Type B pancreatic cell (in vitro differentiated cells): ENCODE results near the gene KCNG2. TPM values are rescaled to one million over a fixed set of nuclear protein-coding genes. Genes with fewer than 3 reads are reported as not detected.

Experiments
- DNase-seq: peaks from one replicate; pipeline ENCODE4 v3.0.0; 2021; ENCODE audit warnings: mixed read lengths; ENCODE audit not compliant: unreplicated experiment; ENCODE audit errors: extremely low spot score
- H3K27ac Mint-ChIP-seq: 2 replicates; pipeline ENCODE4 v1.8.0; 2021; ENCODE audit warnings: mild to moderate bottlenecking, mixed read lengths
- H3K27me3 Mint-ChIP-seq: 2 replicates; pipeline ENCODE4 v1.8.0; 2021; ENCODE audit warnings: mixed read lengths
- H3K36me3 Mint-ChIP-seq: 2 replicates; pipeline ENCODE4 v1.8.0; 2021; ENCODE audit warnings: mixed read lengths
- H3K4me1 Mint-ChIP-seq: one replicate; pipeline ENCODE4 v1.8.0; 2021; ENCODE audit warnings: mixed read lengths; ENCODE audit not compliant: unreplicated experiment
- H3K4me3 Mint-ChIP-seq: 2 replicates; pipeline ENCODE4 v1.8.0; 2021; ENCODE audit warnings: mild to moderate bottlenecking, mixed read lengths
- H3K9me3 Mint-ChIP-seq: 2 replicates; pipeline ENCODE4 v1.8.0; 2021; ENCODE audit warnings: mixed read lengths
- total RNA-seq: library from RNA; stranded (reverse); gene quantifications from 2 replicates; pipeline ENCODE4 v1.2.1, GENCODE V29; 2021; ENCODE audit warnings: low replicate concordance
- TF ChIP-seq, protein P1 (sequence below): fragments of 200-600 bp; sonication (generic); conservative IDR thresholded peaks from 2 replicates; pipeline ENCODE4 v1.5.0; 2021; ENCODE audit warnings: antibody characterized with exemption, mild to moderate bottlenecking

The KCNG2 gene
- total RNA-seq, 1 donor from 2014 or later = 0.29 TPM

DNA sequence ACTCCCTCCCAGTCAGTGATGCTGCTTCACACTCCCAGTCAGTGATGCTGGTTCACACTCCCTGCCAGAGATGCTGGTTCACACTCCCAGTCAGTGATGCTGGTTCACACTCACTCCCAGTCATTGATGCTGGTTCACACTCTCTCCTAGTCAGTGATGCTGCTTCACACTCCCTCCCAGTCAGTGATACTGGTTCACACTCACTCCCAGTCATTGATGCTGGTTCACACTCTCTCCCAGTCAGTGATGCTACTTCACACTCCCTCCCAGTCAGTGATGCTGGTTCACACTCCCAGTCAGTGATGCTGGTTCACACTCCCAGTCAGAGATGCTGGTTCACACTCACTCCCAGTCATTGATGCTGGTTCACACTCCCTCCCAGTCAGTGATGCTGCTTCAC is 34.3 kb upstream of the KCNG2 start:
- H3K9me3 Mint-ChIP-seq = peaks cover 7% of the 10 kb centered on the region
- TF ChIP-seq, protein P1, sequence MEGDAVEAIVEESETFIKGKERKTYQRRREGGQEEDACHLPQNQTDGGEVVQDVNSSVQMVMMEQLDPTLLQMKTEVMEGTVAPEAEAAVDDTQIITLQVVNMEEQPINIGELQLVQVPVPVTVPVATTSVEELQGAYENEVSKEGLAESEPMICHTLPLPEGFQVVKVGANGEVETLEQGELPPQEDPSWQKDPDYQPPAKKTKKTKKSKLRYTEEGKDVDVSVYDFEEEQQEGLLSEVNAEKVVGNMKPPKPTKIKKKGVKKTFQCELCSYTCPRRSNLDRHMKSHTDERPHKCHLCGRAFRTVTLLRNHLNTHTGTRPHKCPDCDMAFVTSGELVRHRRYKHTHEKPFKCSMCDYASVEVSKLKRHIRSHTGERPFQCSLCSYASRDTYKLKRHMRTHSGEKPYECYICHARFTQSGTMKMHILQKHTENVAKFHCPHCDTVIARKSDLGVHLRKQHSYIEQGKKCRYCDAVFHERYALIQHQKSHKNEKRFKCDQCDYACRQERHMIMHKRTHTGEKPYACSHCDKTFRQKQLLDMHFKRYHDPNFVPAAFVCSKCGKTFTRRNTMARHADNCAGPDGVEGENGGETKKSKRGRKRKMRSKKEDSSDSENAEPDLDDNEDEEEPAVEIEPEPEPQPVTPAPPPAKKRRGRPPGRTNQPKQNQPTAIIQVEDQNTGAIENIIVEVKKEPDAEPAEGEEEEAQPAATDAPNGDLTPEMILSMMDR = no peak
- no peak for DNase-seq
- no peaks in the 10 kb centered on the region for H3K36me3 Mint-ChIP-seq
- H3K4me1 Mint-ChIP-seq = no peaks in the 10 kb centered on the region
- peaks cover 7% of the 10 kb centered on the region for H3K27me3 Mint-ChIP-seq
- H3K4me3 Mint-ChIP-seq = no peak overlapping the region
- no peak overlapping the region for H3K27ac Mint-ChIP-seq

DNA sequence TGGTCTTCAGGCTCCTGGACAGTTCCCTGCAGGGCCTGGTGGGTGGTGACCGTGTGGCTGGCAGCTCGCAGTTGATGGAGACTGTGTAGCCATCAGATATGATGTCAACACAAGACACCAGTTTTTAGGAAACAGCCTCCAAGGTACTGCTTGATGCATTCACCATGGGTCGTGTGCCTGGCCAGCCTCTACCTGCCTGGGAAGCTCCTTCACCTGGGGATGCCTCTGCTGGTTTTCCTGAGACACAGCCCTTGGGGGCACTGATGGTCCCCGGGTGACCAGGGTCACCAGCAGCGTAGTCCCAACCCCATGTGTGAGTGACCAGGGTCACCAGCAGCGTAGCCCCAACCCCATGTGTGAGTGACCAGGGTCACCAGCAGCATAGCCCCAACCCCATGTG is 33.6 kb upstream of the KCNG2 start:
- H3K4me1 Mint-ChIP-seq = no peaks in the 10 kb centered on the region
- H3K27ac Mint-ChIP-seq = no peak overlapping the region
- no peak for DNase-seq
- TF ChIP-seq, protein P1 = no peak
- peaks cover 8% of the 10 kb centered on the region for H3K27me3 Mint-ChIP-seq
- H3K4me3 Mint-ChIP-seq = no peak overlapping the region
- H3K9me3 Mint-ChIP-seq = peaks cover 4% of the 10 kb centered on the region
- no peaks in the 10 kb centered on the region for H3K36me3 Mint-ChIP-seq

DNA sequence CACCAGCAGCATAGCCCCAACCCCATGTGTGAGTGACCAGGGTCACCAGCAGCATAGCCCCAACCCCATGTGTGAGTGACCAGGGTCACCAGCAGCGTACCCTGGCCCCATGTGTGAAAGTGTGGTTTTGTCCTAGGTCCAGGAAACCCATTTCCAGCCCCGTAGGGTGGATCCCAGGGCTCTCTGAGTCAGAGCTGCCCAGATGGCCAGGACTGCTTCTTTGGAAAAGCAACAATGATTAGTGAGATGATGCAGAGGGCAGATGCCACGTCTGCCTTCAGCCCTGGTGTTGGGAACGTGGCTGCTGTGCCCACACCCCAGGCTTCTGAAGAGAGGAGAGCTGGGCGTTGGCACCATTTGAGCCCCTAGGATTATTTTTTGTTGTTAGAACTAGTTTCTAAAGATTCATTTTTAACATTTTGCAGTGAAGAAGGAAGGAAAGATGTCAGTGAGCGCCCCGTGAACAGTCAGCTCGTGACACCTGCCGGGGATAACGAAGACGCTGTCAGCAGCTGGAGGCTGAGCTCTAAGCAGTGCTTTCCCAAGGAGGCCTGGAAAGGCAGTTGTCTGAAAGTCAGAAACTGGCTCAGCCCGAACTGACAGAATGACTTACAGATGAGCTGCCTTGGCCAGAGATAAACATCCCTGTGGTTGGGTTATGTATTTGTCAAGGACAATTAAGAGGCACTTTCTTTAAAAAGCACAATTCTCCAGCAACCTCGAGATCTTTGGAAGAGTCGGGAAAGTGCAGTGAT is 32.1 kb upstream of the KCNG2 start:
- no peaks in the 10 kb centered on the region for H3K9me3 Mint-ChIP-seq
- TF ChIP-seq, protein P1 = no peak
- H3K36me3 Mint-ChIP-seq = no peaks in the 10 kb centered on the region
- no peak overlapping the region for H3K27ac Mint-ChIP-seq
- DNase-seq = no peak
- no peaks in the 10 kb centered on the region for H3K4me1 Mint-ChIP-seq
- peaks cover 8% of the 10 kb centered on the region for H3K27me3 Mint-ChIP-seq
- no peak overlapping the region for H3K4me3 Mint-ChIP-seq

DNA sequence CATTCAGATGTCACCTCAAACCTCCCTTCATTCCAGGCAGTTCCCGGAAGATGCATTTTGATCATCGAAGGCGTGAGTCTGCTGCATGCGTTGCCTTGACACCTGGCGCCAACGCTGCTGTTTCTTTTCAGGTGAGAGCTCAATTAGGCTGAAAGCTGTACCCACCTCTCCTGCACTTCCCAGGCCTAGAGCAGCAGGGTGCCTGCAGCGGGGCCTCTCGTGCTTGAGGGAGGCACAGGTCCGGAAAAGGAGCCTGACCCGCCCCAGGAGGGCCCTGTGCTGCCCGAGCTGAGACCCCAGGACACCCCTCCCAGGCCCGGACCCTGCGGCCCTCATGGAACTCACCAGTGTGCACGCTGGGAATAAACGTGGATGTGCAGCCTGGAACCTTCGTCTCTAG is 31.4 kb upstream of the KCNG2 start:
- TF ChIP-seq, protein P1 = no peak
- Mint-ChIP-seq H3K27me3 (peaks cover 8% of the 10 kb centered on the region), H3K4me1 (no peaks in the 10 kb centered on the region), H3K27ac (no peak overlapping the region), H3K36me3 (no peaks in the 10 kb centered on the region), H3K4me3 (no peak overlapping the region), H3K9me3 (no peaks in the 10 kb centered on the region)
- DNase-seq = no peak

DNA sequence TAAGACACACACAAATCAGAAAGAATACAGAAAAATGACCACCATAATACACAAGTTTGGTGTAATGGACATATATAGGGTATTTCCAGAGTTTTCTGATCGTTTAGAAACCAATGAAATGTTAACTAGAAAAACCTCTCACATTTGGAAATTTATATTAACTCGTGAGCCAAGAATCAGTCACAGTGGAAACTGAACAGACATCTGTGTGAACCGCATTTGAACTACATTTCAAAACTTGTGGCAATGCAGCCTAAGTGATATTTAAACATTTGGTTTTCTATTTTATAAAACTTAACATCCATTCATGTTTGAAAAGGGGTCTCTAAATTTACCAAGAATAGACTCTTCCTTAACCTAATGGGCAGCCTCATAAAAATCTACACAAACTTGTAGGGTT is 29.0 kb upstream of the KCNG2 start:
- Mint-ChIP-seq H3K27me3 (peaks cover 12% of the 10 kb centered on the region), H3K4me1 (no peaks in the 10 kb centered on the region), H3K27ac (no peak overlapping the region), H3K36me3 (no peaks in the 10 kb centered on the region), H3K4me3 (no peak overlapping the region), H3K9me3 (no peaks in the 10 kb centered on the region)
- no peak for DNase-seq
- TF ChIP-seq, protein P1 = no peak
